Mesenchymal stem cell (in vitro differentiated cells and primary cell): ENCODE data around the gene HS3ST4.

Source experiments
- DNase-seq: peaks from one replicate; pipeline ENCODE4 v3.0.0-alpha.2; 2013
- H2AFZ ChIP-seq: one replicate; pipeline ENCODE4 v1.6.1; 2013; ENCODE audit warnings: low read depth, mild to moderate bottlenecking, control low read depth, inconsistent platforms, low read length, moderate library complexity
- H2AK5ac ChIP-seq: 2 replicates; pipeline ENCODE4 v1.6.1; 2013; ENCODE audit warnings: low read length, moderate library complexity, mild to moderate bottlenecking, inconsistent platforms; ENCODE audit not compliant: severe bottlenecking
- H2BK120ac ChIP-seq: one replicate; pipeline ENCODE4 v1.6.1; 2013; ENCODE audit warnings: low read depth, mild to moderate bottlenecking, inconsistent platforms, low read length, moderate library complexity
- H2BK12ac ChIP-seq, 2 experiments: one replicate each; pipeline ENCODE4 v1.6.1; 2013; ENCODE audit warnings: inconsistent platforms in 2 of 2, low read length in 2 of 2, mild to moderate bottlenecking in 2 of 2, moderate library complexity in 2 of 2, control low read depth in 1 of 2
- H2BK15ac ChIP-seq: one replicate; pipeline ENCODE4 v1.6.1; 2013; ENCODE audit warnings: mild to moderate bottlenecking, low read depth, inconsistent platforms; ENCODE audit not compliant: poor library complexity, severe bottlenecking
- H2BK5ac ChIP-seq: 2 replicates; pipeline ENCODE4 v1.6.1; 2013; ENCODE audit warnings: low read depth, mild to moderate bottlenecking, low read length, control low read depth, inconsistent platforms; ENCODE audit not compliant: poor library complexity, severe bottlenecking
- H3K14ac ChIP-seq, 2 experiments: one replicate each; pipeline ENCODE4 v1.6.1; 2013; ENCODE audit warnings: inconsistent platforms in 2 of 2, low read length in 2 of 2, control low read depth in 1 of 2, mild to moderate bottlenecking in 1 of 2, moderate library complexity in 1 of 2
- H3K18ac ChIP-seq, 2 experiments: one replicate each; pipeline ENCODE4 v1.6.1; 2013; ENCODE audit warnings: inconsistent platforms in 2 of 2, low read length in 2 of 2, control low read depth in 1 of 2, low read depth in 1 of 2, mild to moderate bottlenecking in 1 of 2
- H3K23ac ChIP-seq, 2 experiments: one replicate each; pipeline ENCODE4 v1.6.1; 2013; ENCODE audit warnings: inconsistent platforms in 2 of 2, low read length in 2 of 2, mild to moderate bottlenecking in 2 of 2, moderate library complexity in 2 of 2, control low read depth in 1 of 2
- H3K27ac ChIP-seq: 2 replicates; pipeline ENCODE4 v1.5.1; 2013; ENCODE audit warnings: mild to moderate bottlenecking, moderate library complexity, low read length, control low read depth, inconsistent platforms; ENCODE audit not compliant: poor library complexity, severe bottlenecking
- H3K27me3 ChIP-seq, 2 experiments: 2 replicates each; pipeline versions ENCODE4 v1.6.1 to v1.7.0; 2013; ENCODE audit warnings: low read length in 2 of 2, mild to moderate bottlenecking in 2 of 2, moderate library complexity in 2 of 2, control low read depth in 1 of 2, inconsistent platforms in 1 of 2; ENCODE audit not compliant: control insufficient read depth in 1 of 2, insufficient read depth in 1 of 2
- H3K36me3 ChIP-seq, 2 experiments: 2 replicates each; pipeline versions ENCODE4 v1.6.1 to v1.7.0; 2013; ENCODE audit warnings: low read length in 2 of 2, control low read depth in 1 of 2, inconsistent platforms in 1 of 2, low read depth in 1 of 2, mild to moderate bottlenecking in 1 of 2; ENCODE audit not compliant: insufficient read depth in 2 of 2, control insufficient read depth in 1 of 2
- H3K4ac ChIP-seq, 2 experiments: one replicate each; pipeline ENCODE4 v1.6.1; 2013; ENCODE audit warnings: inconsistent platforms in 2 of 2, low read length in 2 of 2, mild to moderate bottlenecking in 2 of 2, moderate library complexity in 2 of 2, control low read depth in 1 of 2, low read depth in 1 of 2
- H3K4me1 ChIP-seq: 2 replicates; pipeline ENCODE4 v1.6.1; 2013; ENCODE audit warnings: low read depth, low read length, control low read depth; ENCODE audit not compliant: control insufficient read depth, insufficient read depth
- H3K4me2 ChIP-seq: 2 replicates; pipeline ENCODE4 v1.6.1; 2013; ENCODE audit warnings: low read length, mild to moderate bottlenecking, inconsistent platforms; ENCODE audit not compliant: poor library complexity, severe bottlenecking
- H3K4me3 ChIP-seq, 2 experiments: 2 replicates each; pipeline versions ENCODE4 v1.5.1 to v1.7.0; 2013; ENCODE audit warnings: low read length in 2 of 2, mild to moderate bottlenecking in 2 of 2, control low read depth in 1 of 2, low read depth in 1 of 2; ENCODE audit not compliant: insufficient read depth in 1 of 2
- H3K79me1 ChIP-seq: replicated peaks from 2 replicates; pipeline ENCODE4 v1.6.1; 2013; ENCODE audit warnings: mild to moderate bottlenecking, control low read depth, low read length, inconsistent platforms; ENCODE audit not compliant: poor library complexity, severe bottlenecking
- H3K9ac ChIP-seq: 2 replicates; pipeline ENCODE4 v1.7.0; 2013; ENCODE audit warnings: mild to moderate bottlenecking, low read length, moderate library complexity
- H3K9me3 ChIP-seq: 2 replicates; pipeline ENCODE4 v1.7.0; 2013; ENCODE audit warnings: mild to moderate bottlenecking, low read length; ENCODE audit not compliant: control insufficient read depth
- H4K8ac ChIP-seq: one replicate; pipeline ENCODE4 v1.6.1; 2013; ENCODE audit warnings: inconsistent platforms, mild to moderate bottlenecking, low read length, moderate library complexity
- H4K91ac ChIP-seq: one replicate; pipeline ENCODE4 v1.6.1; 2013; ENCODE audit warnings: mild to moderate bottlenecking, low read length, inconsistent platforms
- WGBS: methylation state at CpG from one replicate; pipeline ENCODE4 v1.1.7; 2013; ENCODE audit warnings: mixed read lengths; 5-methylcytosine and 5-hydroxymethylcytosine counted together

HS3ST4 gene

GRCh38 chr16:26137956-26138355, 446.2 kb downstream of the HS3ST4 start:
- Histone ChIP-seq H3K36me3 (no peaks in the 10 kb centered on the region), H3K4me1 (no peaks in the 10 kb centered on the region), H3K4me2 (no peak overlapping the region), H3K4me3 (no peak overlapping the region), H3K18ac (no peak overlapping the region), H3K27ac (no peak overlapping the region), H3K14ac (no peak overlapping the region), H2BK15ac (no peak overlapping the region), H3K4ac (no peak overlapping the region), H3K27me3 (no peaks in the 10 kb centered on the region), H2BK120ac (no peak overlapping the region), H2BK5ac (no peak overlapping the region), H3K79me1 (no peaks in the 10 kb centered on the region), H3K9ac (no peak overlapping the region), H2BK12ac (no peak overlapping the region), H4K8ac (no peak overlapping the region), H3K23ac (no peak overlapping the region), H2AK5ac (no peak overlapping the region), H4K91ac (no peak overlapping the region), H2AFZ (no peak overlapping the region), H3K9me3 (no peaks in the 10 kb centered on the region)
- DNase-seq: no peak
- 62% methylated on average over 2 of the region's 2 CpGs for WGBS

DNA sequence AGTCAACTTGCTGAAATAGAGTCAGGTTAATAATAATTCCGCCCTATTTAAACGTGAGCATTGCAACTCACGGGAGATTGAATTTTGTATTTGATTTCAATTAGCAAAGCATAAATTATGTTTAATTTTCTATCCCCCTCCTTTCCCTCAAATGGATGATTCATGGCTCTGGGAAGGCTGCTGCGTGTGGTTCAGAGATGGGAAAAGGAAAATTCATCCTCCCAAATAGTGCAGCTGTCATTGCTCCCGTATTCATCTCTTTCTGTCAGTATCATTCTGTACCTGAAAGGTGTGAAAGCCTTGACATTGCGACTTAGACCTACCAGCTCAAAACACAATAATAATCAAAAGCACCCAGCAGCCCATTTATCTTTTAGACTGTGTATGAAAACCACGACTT, 447.3 kb downstream of the HS3ST4 start:
- Histone ChIP-seq H3K4ac (no peak overlapping the region), H3K4me2 (no peak overlapping the region), H3K14ac (no peak overlapping the region), H2BK120ac (no peak overlapping the region), H3K27ac (no peak overlapping the region), H3K9ac (no peak overlapping the region), H4K8ac (no peak overlapping the region), H3K4me3 (no peak overlapping the region), H2BK5ac (no peak overlapping the region), H2AFZ (no peak overlapping the region), H2BK12ac (no peak overlapping the region), H3K23ac (no peak overlapping the region), H2AK5ac (no peak overlapping the region), H3K27me3 (no peaks in the 10 kb centered on the region), H4K91ac (no peak overlapping the region), H3K18ac (no peak overlapping the region), H3K79me1 (no peaks in the 10 kb centered on the region), H2BK15ac (no peak overlapping the region), H3K4me1 (no peaks in the 10 kb centered on the region), H3K9me3 (no peaks in the 10 kb centered on the region), H3K36me3 (no peaks in the 10 kb centered on the region)
- no peak for DNase-seq
- WGBS: 64% methylated on average over 5 of the region's 7 CpGs

DNA sequence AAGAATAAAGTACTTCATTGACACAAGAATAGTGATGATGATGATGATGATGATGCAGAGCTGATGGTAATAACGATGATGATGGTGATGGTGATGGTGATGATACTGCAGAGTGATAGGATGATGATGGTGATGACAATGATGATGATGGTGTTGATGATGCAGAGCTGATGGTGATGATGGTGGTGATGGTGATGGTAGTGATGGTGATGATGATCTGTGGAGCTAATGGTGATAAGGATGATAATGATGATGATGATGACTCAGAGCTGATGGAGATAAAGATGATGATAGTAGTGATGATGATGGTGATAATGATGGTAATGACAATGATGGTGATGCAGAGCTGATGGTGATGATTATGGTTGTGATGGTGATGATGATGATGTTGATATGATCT, 448.1 kb downstream of the HS3ST4 start:
- Histone ChIP-seq H4K91ac (no peak overlapping the region), H3K4me3 (no peak overlapping the region), H2AK5ac (no peak overlapping the region), H3K9me3 (no peaks in the 10 kb centered on the region), H3K36me3 (no peaks in the 10 kb centered on the region), H2BK120ac (no peak overlapping the region), H4K8ac (no peak overlapping the region), H3K14ac (no peak overlapping the region), H3K9ac (no peak overlapping the region), H3K4ac (no peak overlapping the region), H3K23ac (no peak overlapping the region), H3K27ac (no peak overlapping the region), H3K4me1 (no peaks in the 10 kb centered on the region), H2AFZ (no peak overlapping the region), H3K18ac (no peak overlapping the region), H3K4me2 (no peak overlapping the region), H2BK5ac (no peak overlapping the region), H3K27me3 (no peaks in the 10 kb centered on the region), H2BK15ac (no peak overlapping the region), H3K79me1 (no peaks in the 10 kb centered on the region), H2BK12ac (no peak overlapping the region)
- WGBS: 43% methylated on average over 1 of the region's 1 CpG
- DNase-seq: no peak

DNA sequence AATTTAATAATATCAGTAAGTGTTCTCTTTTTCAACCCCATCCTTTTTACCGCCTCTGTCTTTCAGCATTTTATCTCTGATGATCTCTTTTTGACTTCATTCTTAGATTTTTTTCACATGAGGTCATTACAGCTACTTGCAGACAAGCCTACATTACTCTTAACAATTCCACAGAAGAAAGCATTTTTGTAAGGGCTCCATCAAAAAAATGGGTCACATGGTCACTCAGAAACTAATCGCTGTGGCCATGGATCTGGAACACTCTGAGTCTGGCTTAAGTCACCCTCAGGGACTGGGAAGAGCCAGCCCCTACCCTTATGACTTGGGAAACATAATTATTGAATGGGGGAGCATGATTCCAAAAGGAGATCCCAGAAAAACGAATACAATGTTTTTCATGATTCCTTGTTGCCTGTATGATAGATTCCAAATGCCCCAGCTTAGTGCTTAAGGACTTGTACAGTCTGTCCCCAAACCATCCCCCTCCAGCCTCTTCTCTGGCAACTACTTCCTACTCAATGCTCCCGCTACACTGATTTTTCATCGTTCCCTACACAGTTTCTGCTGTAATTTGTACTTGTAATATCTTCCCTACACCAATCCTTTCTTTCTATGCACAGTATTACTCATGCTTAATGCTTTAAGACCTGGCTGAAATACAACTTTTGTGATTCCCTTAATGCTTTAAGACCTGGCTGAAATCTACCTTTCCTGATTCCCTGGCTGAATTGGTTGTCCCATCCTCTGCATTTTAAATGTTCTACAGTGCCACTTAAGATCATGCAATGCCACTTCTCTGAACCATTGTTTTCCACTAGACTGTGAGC, 457.8 kb downstream of the HS3ST4 start:
- Histone ChIP-seq H2BK5ac (no peak overlapping the region), H3K23ac (no peak overlapping the region), H2AK5ac (no peak overlapping the region), H4K91ac (no peak overlapping the region), H3K4me3 (no peak overlapping the region), H3K27ac (no peak overlapping the region), H3K9ac (no peak overlapping the region), H2BK120ac (no peak overlapping the region), H3K4me2 (no peak overlapping the region), H2AFZ (no peak overlapping the region), H3K36me3 (no peaks in the 10 kb centered on the region), H3K4me1 (no peaks in the 10 kb centered on the region), H2BK15ac (no peak overlapping the region), H3K27me3 (no peaks in the 10 kb centered on the region), H4K8ac (no peak overlapping the region), H3K79me1 (no peaks in the 10 kb centered on the region), H2BK12ac (no peak overlapping the region), H3K18ac (no peak overlapping the region), H3K14ac (no peak overlapping the region), H3K4ac (no peak overlapping the region), H3K9me3 (no peaks in the 10 kb centered on the region)
- DNase-seq: no peak
- WGBS: 64% methylated on average over 5 of the region's 5 CpGs
